Measurements from ENCODE around the gene OR4S2.

Gene OR4S2

DNA sequence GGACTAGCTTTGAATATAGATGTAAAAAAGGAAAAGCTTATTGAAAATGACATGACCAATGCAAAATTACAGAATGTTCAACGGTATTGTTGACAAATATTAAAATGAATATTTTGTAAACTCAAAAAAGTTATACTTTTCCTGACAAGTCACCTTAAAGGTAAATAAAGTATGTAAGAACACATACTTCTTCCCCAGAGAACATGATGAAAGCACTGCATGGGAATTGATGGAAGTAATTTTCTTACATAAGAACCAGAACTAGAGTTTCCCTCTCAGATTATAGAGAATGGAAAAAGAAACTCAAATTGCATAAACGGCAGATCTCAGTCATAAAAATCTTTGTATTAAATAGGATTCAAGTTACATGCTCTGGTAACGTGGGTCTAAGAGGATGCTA lies 13.3 kb upstream of the OR4S2 start, which contains the start of gene OR4P4:
OR4P4 (plus strand) TSS at position 301 of the 400 bp plus-strand sequence.
- Histone ChIP-seq H3K4me1 (ENCODE audit: control insufficient read depth, low read length) (no peaks in the 10 kb centered on the region), H3K27me3 (ENCODE audit: control insufficient read depth, low read length) (no peaks in the 10 kb centered on the region), H4K20me1 (ENCODE audit: control insufficient read depth, insufficient read depth, low read depth, low read length) (no peaks in the 10 kb centered on the region), H3K36me3 (ENCODE audit: control insufficient read depth, low read length) (no peaks in the 10 kb centered on the region), H3K79me2 (ENCODE audit: control insufficient read depth, low read length) (no peaks in the 10 kb centered on the region), H3F3A (ENCODE audit: control insufficient read depth, insufficient read depth) (no peaks in the 10 kb centered on the region), H3K4me3 (ENCODE audit: low read length) (no peak within 1 kb of the TSS), H3K9me2 (replicated peaks; ENCODE audit: control insufficient read depth, low read length) (no peaks in the 10 kb centered on the region; the same call in 1 of the 2 replicates), H3K27ac (ENCODE audit: low read depth, low read length) (no peak within 1 kb of the TSS), H3K4me2 (ENCODE audit: low read length) (no peak within 1 kb of the TSS), H3K9me3 (ENCODE audit: control insufficient read depth, insufficient read depth, low read length) (no peaks in the 10 kb centered on the region)
- TF ChIP-seq EZH2phosphoT487 (IDR thresholded peaks at IDR 0.05; ENCODE audit: borderline replicate concordance, low read length), result no peak
- TF ChIP-seq, protein P1, sequence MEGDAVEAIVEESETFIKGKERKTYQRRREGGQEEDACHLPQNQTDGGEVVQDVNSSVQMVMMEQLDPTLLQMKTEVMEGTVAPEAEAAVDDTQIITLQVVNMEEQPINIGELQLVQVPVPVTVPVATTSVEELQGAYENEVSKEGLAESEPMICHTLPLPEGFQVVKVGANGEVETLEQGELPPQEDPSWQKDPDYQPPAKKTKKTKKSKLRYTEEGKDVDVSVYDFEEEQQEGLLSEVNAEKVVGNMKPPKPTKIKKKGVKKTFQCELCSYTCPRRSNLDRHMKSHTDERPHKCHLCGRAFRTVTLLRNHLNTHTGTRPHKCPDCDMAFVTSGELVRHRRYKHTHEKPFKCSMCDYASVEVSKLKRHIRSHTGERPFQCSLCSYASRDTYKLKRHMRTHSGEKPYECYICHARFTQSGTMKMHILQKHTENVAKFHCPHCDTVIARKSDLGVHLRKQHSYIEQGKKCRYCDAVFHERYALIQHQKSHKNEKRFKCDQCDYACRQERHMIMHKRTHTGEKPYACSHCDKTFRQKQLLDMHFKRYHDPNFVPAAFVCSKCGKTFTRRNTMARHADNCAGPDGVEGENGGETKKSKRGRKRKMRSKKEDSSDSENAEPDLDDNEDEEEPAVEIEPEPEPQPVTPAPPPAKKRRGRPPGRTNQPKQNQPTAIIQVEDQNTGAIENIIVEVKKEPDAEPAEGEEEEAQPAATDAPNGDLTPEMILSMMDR (IDR thresholded peaks at IDR 0.05; ENCODE audit: low read depth, low read length, poor library complexity, severe bottlenecking), result no peak

DNA sequence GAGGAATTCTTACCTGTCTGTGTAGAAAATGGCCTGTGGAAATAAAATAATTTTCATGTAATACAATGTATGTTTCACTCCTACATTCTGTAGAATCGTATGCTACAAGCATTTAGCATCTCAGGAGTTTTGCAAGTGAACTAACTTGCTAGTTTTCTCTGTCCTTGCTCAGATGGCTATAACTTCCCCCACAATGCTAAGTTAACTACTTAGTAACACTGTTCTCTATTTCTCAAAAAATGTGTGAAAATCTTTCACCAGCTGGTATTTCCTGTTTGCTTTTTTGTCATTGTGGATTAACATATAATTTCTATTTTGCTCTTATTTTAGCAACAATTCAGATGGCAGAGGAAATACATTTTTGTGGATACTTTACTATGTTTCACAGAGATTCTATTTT lies 4.4 kb downstream of the OR4S2 start:
- Histone ChIP-seq H3F3A (ENCODE audit: control insufficient read depth, insufficient read depth) (no peaks in the 10 kb centered on the region), H3K36me3 (ENCODE audit: control insufficient read depth, low read length) (no peaks in the 10 kb centered on the region), H3K9me3 (ENCODE audit: control insufficient read depth, insufficient read depth, low read length) (no peaks in the 10 kb centered on the region), H3K4me2 (ENCODE audit: low read length) (no peak overlapping the region), H4K20me1 (ENCODE audit: control insufficient read depth, insufficient read depth, low read depth, low read length) (no peaks in the 10 kb centered on the region), H3K9me2 (replicated peaks; ENCODE audit: control insufficient read depth, low read length) (no peaks in the 10 kb centered on the region), H3K27me3 (ENCODE audit: control insufficient read depth, low read length) (no peaks in the 10 kb centered on the region), H3K79me2 (ENCODE audit: control insufficient read depth, low read length) (no peaks in the 10 kb centered on the region), H3K4me1 (ENCODE audit: control insufficient read depth, low read length) (no peaks in the 10 kb centered on the region), H3K4me3 (ENCODE audit: low read length) (no peak overlapping the region), H3K27ac (ENCODE audit: low read depth, low read length) (no peak overlapping the region)
- TF ChIP-seq EZH2phosphoT487 (IDR thresholded peaks at IDR 0.05; ENCODE audit: borderline replicate concordance, low read length), result no peak
- TF ChIP-seq, protein P1 (IDR thresholded peaks at IDR 0.05; ENCODE audit: low read depth, low read length, poor library complexity, severe bottlenecking), result no peak

DNA sequence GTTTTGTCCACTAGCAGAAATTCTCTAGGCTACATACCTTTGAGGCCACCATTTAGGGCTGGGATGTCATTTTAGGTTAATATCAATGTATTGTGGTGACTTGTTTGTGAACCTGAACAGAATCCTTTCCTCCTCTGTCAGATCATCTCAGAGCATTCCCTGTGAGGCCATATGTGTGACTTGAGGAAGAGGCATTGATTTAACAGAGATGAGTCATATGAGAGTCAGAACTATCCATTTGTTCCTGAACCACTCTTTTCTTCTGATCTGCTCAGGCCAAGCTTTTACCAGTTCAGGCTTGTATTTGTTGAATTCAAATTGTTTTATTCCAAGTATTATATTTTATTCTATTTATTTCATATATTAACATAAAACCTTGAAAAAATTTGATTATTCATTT lies 7.0 kb downstream of the OR4S2 start:
- Histone ChIP-seq H3K27me3 (ENCODE audit: control insufficient read depth, low read length) (no peaks in the 10 kb centered on the region), H3K4me1 (ENCODE audit: control insufficient read depth, low read length) (no peaks in the 10 kb centered on the region), H3K79me2 (ENCODE audit: control insufficient read depth, low read length) (no peaks in the 10 kb centered on the region), H3K27ac (ENCODE audit: low read depth, low read length) (no peak overlapping the region), H3F3A (ENCODE audit: control insufficient read depth, insufficient read depth) (no peaks in the 10 kb centered on the region), H3K9me2 (replicated peaks; ENCODE audit: control insufficient read depth, low read length) (no peaks in the 10 kb centered on the region), H4K20me1 (ENCODE audit: control insufficient read depth, insufficient read depth, low read depth, low read length) (no peaks in the 10 kb centered on the region), H3K9me3 (ENCODE audit: control insufficient read depth, insufficient read depth, low read length) (no peaks in the 10 kb centered on the region), H3K36me3 (ENCODE audit: control insufficient read depth, low read length) (no peaks in the 10 kb centered on the region), H3K4me2 (ENCODE audit: low read length) (no peak overlapping the region), H3K4me3 (ENCODE audit: low read length) (no peak overlapping the region)
- TF ChIP-seq, protein P1 (IDR thresholded peaks at IDR 0.05; ENCODE audit: low read depth, low read length, poor library complexity, severe bottlenecking), result no peak
- TF ChIP-seq EZH2phosphoT487 (IDR thresholded peaks at IDR 0.05; ENCODE audit: borderline replicate concordance, low read length), result no peak
